ENCODE measurements around the gene ZBTB42.

The ZBTB42 gene

GRCh38 chr14:104793703-104793959, 7.3 kb upstream of the ZBTB42 start:
- FAIRE-seq: no peak
- DNase-seq (ENCODE audit: insufficient read length): no peak
- TF ChIP-seq TAF1 (IDR thresholded peaks at IDR 0.05; ENCODE audit: borderline replicate concordance, low read depth, low read length) (no peak), POLR2A (IDR thresholded peaks at IDR 0.05; ENCODE audit: low read depth, low read length) (no peak), POLR2AphosphoS5 (IDR thresholded peaks at IDR 0.05; ENCODE audit: low read depth, low read length) (no peak)

DNA sequence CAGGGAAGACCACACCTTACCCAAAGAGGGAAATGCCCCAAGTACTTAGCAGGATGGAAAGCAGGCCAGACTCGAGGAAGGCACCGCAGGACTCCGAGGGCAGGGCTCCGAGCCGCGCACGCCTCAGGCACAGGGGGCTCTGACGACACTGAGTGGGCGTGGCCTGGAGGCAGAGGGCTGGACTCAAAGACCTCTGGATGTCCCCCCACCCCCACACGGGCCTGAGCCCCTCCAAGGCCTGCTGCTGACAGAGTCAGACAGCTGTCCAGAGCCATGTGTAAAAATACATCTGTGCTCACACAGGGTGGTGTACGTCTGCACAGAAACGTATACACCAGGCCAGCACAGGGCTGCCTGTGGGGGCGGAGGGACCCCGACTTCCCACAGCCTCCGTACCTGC, 6.8 kb upstream of the ZBTB42 start:
- TF ChIP-seq POLR2A (IDR thresholded peaks at IDR 0.05; ENCODE audit: low read depth, low read length) (no peak), POLR2AphosphoS5 (IDR thresholded peaks at IDR 0.05; ENCODE audit: low read depth, low read length) (no peak), TAF1 (IDR thresholded peaks at IDR 0.05; ENCODE audit: borderline replicate concordance, low read depth, low read length) (no peak)
- DNase-seq (ENCODE audit: insufficient read length) (no peak), FAIRE-seq (peak; percentile 61)

- TF ChIP-seq POLR2AphosphoS5 (IDR thresholded peaks at IDR 0.05; ENCODE audit: low read depth, low read length) (no peak), TAF1 (IDR thresholded peaks at IDR 0.05; ENCODE audit: borderline replicate concordance, low read depth, low read length) (no peak), POLR2A (IDR thresholded peaks at IDR 0.05; ENCODE audit: low read depth, low read length) (no peak; the same call in 1 of the 2 replicates)
- no peak for FAIRE-seq
- no peak for DNase-seq (ENCODE audit: insufficient read length)
Observed at GRCh38 chr14:104794631-104794992, 6.3 kb upstream of the ZBTB42 start.

DNA sequence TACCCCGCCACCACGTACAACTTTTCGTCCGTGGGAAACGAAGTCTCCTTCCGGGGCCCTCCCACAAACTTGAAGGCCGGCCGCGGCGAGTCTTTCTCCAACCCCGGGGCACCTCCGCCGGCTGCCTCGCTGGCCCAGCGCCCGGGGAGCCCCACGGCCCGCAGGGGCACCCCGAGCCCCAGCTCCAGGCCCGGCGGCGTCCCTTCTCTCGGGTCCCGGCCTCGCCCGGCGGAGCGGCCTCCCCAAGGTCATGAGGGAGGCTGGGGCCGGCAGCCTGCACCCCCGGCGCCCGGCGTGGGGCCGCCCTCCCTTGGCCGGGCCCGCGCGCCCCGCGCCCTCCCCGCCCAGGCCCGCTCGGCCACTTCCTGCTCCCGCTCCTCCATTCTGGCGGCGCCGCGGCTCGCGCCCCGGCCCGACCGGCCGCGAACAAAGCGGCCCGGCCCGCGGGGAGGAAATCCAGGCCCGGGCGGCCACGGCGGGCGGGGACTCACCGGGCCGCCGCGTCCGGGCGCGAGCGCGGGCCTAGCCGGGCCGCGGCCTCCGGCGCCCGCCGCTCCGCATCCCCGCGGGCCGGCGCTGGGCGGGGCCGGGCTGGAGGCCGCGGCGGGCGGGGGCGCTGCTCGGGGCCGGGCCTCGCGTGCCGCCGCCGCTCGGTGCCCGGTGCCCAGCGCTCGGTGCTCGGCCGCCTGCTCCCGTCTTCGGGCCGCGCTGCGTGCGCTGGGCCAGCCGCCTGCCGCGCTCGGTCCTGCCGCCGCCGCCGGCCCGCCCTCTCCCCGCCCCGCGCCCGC, 5.7 kb upstream of the ZBTB42 start, which contains the start of gene AKT1:
TSS of gene AKT1 (minus strand) at position 756 of the 788 bp plus-strand sequence. CDS start 3,105 bp downstream, outside the sequence.
- FAIRE-seq (no peak), DNase-seq (ENCODE audit: insufficient read length) (peak; percentile 72)
- no peak for TF ChIP-seq TAF1 (IDR thresholded peaks at IDR 0.05; ENCODE audit: borderline replicate concordance, low read depth, low read length)
- TF ChIP-seq POLR2AphosphoS5 (IDR thresholded peaks at IDR 0.05; ENCODE audit: low read depth, low read length): no peak
- TF ChIP-seq POLR2A (IDR thresholded peaks at IDR 0.05; ENCODE audit: low read depth, low read length): no peak

- TF ChIP-seq POLR2A (IDR thresholded peaks at IDR 0.05; ENCODE audit: low read depth, low read length) (peak; percentile 70; the same call in 1 of the 2 replicates), TAF1 (IDR thresholded peaks at IDR 0.05; ENCODE audit: borderline replicate concordance, low read depth, low read length) (no peak)
- FAIRE-seq (peak; percentile 58), DNase-seq (ENCODE audit: insufficient read length) (peak; percentile 91)
Observed at GRCh38 chr14:104795781-104796686, 4.9 kb upstream of the ZBTB42 start.

- FAIRE-seq: no peak
- TF ChIP-seq POLR2A (IDR thresholded peaks at IDR 0.05; ENCODE audit: low read depth, low read length): no peak
- no peak for TF ChIP-seq POLR2AphosphoS5 (IDR thresholded peaks at IDR 0.05; ENCODE audit: low read depth, low read length)
- TF ChIP-seq TAF1 (IDR thresholded peaks at IDR 0.05; ENCODE audit: borderline replicate concordance, low read depth, low read length): no peak
- DNase-seq (ENCODE audit: insufficient read length): no peak
Observed at GRCh38 chr14:104796687-104797081, 4.2 kb upstream of the ZBTB42 start.

DNA sequence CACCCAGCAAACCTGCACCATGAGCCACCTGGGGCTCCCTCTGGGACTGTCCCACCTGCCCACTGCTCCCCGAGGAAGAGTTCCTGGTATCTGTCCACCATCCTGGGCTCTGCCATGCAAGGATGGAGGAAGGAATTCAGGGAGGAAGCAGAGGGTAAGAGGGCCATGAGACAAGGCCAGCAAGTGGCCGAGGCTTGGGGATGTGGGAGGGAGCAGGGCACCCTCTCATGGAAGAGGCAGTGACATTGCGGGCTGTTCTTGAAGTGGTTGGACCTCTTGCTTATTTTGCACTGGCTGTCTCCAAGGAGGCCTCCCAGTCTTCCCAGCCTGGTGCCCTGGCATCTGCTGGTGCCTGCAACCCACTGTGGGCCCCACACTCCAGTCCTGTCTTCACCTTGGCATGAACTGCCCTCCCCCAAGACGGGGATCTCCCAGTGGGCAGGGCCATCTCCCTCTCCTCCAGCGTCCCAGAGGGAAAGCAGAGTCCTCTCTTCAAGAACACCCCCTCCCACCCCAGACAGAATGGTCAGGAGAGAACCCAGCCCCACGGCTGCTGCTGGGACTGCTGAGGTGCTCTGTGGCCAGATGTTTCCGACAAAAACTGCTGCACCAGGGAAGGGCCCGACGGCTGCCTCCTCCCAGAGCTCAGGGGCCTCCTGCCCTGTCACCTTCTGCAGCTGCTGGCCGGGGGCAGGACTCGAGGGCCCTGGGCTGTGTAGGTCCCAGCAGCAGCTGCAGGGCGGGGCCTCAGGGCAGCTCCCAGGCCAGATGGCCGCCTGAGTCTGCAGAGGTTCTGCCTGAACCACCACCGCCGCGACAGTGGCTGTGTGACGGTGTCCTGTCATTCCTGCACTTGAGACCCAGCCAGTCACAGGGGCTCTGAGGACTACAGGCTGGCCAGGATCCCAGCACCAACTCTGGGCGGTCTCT, 3.5 kb upstream of the ZBTB42 start:
- no peak for DNase-seq (ENCODE audit: insufficient read length)
- TF ChIP-seq TAF1 (IDR thresholded peaks at IDR 0.05; ENCODE audit: borderline replicate concordance, low read depth, low read length): no peak
- TF ChIP-seq POLR2AphosphoS5 (IDR thresholded peaks at IDR 0.05; ENCODE audit: low read depth, low read length): no peak
- no peak for TF ChIP-seq POLR2A (IDR thresholded peaks at IDR 0.05; ENCODE audit: low read depth, low read length)
- no peak for FAIRE-seq

DNA sequence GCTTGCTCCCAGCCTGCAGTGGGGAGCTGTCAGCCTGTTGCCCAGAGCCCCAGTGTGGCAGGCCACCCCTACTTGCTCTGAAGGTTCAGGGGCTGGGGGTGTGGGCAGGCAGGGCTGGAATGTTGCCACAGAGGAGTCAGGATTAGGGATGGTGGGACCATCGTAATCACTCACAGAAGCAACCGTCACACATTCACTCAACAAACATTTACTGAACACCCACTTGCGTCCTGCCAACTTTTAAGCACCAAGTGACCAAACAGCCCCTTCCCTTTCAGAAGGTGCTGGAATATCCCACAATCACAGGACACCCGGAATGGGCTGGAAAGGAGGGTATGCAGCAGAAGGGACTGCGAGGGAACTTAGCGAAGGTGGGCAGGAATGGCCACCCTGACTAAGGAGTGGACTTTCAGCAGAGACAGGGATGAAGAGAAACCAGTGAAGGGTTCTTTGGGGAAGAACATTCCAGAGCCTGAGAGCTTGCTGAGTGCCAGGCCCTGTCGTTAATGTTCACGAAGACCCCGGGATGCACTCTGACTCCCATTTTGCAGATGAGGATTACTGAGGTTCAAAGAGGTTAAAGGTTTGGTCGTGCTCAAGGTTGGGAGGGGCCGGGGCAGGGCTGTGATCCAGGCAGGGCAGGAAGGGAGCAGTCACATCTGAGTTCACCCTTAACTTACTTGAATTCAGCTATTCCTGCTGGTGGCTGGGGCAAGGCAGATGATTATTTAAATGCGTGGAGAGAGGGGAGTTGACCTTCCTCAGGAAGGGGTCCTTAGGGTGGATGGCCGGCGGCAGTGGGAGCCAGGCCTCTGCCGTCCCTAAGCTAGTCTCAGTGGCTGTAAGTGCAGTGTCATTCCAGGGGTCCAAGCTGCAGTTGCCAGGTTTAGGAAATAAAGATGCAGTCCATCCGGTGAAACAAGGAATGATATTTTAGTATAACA, 2.3 kb upstream of the ZBTB42 start:
- no peak for DNase-seq (ENCODE audit: insufficient read length)

DNA sequence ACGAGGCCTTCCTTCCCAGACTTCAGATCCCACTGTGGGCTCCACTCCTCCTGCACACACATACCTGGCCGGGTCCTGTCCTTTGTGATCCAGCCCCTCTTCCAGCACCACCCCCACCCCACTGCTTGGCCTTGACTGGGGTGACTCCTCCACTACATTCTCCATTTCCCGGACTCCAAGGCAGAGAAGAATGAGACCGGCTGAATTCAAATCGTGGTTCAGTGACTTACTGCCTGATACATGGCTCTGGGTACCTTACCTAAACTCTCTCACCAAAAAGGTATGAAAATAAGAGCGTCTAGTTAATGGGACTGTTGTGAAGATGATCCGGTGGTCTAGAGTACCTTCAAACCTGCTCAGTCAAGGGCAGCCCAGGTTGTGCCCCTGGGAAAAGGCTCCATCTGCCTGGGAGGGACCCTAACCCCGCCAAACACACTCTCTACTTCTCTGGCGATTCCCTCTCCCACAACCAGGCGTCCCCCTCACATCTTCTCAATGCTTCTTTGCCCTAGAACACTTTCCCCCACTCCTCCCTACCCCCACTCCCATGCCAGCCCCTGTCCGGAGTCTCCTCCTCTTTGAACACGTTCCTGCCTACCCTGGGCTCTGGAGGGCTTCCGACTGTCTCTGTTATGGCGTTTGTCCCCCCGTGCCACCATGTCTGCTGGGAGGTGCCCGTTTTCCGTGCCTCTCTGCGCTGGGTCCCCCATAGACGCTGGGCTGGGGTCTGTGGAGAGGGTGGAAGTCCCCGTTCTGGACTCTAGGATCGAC, 1.5 kb upstream of the ZBTB42 start:
- no peak for DNase-seq (ENCODE audit: insufficient read length)
- no peak for FAIRE-seq

More for the DNA sequence above, 2.3 kb upstream of the ZBTB42 start:
- TF ChIP-seq TAF1 (IDR thresholded peaks at IDR 0.05; ENCODE audit: borderline replicate concordance, low read depth, low read length): no peak
- no peak for TF ChIP-seq POLR2A (IDR thresholded peaks at IDR 0.05; ENCODE audit: low read depth, low read length)
- no peak for TF ChIP-seq POLR2AphosphoS5 (IDR thresholded peaks at IDR 0.05; ENCODE audit: low read depth, low read length)
- FAIRE-seq: no peak

More for the DNA sequence above, 1.5 kb upstream of the ZBTB42 start:
- TF ChIP-seq POLR2AphosphoS5 (IDR thresholded peaks at IDR 0.05; ENCODE audit: low read depth, low read length) (no peak), TAF1 (IDR thresholded peaks at IDR 0.05; ENCODE audit: borderline replicate concordance, low read depth, low read length) (no peak), POLR2A (IDR thresholded peaks at IDR 0.05; ENCODE audit: low read depth, low read length) (no peak)
